IPS DF 4.7 (cell line): ENCODE results near the gene TNFRSF6B.

Experiments used
- DNase-seq: peaks from one replicate; pipeline ENCODE4 v3.0.0-alpha.2; 2013; ENCODE audit warnings: low spot score; ENCODE audit errors: extremely low read depth

TNFRSF6B gene

DNA sequence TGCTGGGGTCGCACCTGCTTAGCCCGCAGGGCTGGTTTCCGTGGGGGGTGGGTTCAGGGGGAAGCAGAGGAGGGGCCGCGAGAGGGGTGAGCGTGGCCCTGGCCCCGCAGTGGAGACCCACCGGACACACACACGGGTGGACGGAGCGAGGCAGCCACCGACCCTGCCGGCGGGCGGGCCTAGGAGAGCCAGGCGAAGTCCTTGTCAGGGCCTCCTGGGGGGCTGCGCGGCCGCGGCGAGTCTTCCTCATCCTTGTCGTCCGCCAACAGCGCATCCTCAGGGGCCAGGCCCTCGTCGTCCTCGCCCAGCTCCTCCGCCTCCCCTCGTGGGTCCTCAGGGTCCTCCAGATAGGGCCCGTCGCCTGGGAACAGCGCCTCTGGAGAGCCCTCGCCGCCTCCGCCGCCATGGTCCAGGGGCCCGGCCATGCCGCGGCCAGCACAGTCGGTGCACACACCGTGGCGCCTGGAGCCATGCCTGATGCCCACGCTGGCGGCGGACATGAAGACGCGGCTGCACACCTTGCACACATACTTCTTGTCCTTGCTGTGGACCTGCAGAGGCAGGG lies 50.4 kb downstream of the TNFRSF6B start:
- no peak for DNase-seq

DNA sequence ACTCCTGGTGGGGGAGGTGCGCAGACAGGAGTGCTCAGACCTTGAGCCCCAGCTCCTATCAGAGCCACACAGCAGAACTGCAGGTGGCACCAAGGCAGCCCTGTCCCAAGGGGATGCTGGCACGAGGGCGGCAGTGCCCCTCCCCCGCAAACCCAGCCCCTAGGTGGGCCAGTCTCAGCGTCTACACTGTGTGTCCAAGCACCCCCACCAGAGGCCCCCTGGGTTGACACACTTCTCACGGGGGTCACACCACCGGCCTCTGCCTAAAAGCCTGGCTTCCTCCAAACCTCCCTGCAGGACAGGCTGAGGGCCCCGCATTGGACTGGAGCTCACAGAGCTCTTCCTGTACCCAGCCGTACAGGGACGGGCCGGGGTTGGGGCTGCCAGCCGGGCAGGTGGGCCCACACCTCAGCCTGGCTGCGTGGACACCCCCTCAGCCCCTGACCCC lies 51.2 kb downstream of the TNFRSF6B start:
- DNase-seq = no peak
